C4-2B (cell line): ENCODE data around the gene ISX.

Experiments used
- ZFX ChIP-seq: fragments of 450-650 bp; IDR thresholded peaks from 2 replicates; pipeline ENCODE4 v1.6.1; 2017
- TF ChIP-seq, protein P1 (sequence below): fragments of 450-650 bp; conservative IDR thresholded peaks from 2 replicates; pipeline ENCODE4 v1.5.1; 2017; ENCODE audit warnings: mild to moderate bottlenecking

DNA sequence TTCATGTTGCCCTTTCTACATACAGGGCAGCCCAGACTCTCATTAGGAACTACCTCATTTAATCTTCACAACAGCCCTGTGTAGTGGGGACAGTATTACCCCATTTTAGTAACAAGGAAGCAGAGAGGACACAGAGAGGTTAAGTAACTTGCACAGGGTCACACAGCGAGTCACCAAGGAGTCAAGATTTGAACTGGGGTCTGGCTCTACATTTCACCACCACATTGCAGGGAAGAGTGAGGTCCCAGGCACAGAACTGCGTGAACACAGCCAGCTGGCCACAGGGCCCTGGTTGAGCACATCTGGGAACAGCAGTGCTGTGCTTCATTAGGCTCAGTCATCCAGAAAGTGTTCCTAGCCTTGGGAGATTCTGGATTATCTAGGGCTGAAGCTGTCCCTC lies 45.4 kb upstream of the ISX start:
- TF ChIP-seq, protein P1, sequence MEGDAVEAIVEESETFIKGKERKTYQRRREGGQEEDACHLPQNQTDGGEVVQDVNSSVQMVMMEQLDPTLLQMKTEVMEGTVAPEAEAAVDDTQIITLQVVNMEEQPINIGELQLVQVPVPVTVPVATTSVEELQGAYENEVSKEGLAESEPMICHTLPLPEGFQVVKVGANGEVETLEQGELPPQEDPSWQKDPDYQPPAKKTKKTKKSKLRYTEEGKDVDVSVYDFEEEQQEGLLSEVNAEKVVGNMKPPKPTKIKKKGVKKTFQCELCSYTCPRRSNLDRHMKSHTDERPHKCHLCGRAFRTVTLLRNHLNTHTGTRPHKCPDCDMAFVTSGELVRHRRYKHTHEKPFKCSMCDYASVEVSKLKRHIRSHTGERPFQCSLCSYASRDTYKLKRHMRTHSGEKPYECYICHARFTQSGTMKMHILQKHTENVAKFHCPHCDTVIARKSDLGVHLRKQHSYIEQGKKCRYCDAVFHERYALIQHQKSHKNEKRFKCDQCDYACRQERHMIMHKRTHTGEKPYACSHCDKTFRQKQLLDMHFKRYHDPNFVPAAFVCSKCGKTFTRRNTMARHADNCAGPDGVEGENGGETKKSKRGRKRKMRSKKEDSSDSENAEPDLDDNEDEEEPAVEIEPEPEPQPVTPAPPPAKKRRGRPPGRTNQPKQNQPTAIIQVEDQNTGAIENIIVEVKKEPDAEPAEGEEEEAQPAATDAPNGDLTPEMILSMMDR, result no peak
- TF ChIP-seq ZFX, result no peak
